Left lung (tissue), 10 donors: ENCODE results near the gene SLAMF7. TPM values are rescaled to one million over a fixed set of nuclear protein-coding genes. Genes with fewer than 3 reads are reported as not detected.

ENCODE experiments used
- ATAC-seq: fragments of 200-7000 bp; cut with Tn5 transposase; one replicate; pipeline ENCODE4 v1.9.1; 2020; ENCODE audit warnings: moderate library complexity
- DNase-seq, 4 donors: peaks; one replicate each; pipeline ENCODE4 v3.0.0-alpha.2; 2013 to 2020
- H3K27ac ChIP-seq, 2 donors: fragments of 200-600 bp; sonication (generic) in 1 of 2; one replicate each; pipeline versions ENCODE4 v1.5.0 to v1.8.0; 2020 to 2021
- H3K27me3 ChIP-seq, 2 donors: fragments of 200-600 bp; sonication (generic) in 1 of 2; one replicate each; pipeline versions ENCODE4 v1.5.0 to v1.8.0; 2020 to 2021
- H3K36me3 ChIP-seq, 2 donors: fragments of 200-600 bp; sonication (generic) in 1 of 2; one replicate each; pipeline versions ENCODE4 v1.5.0 to v1.8.0; 2020 to 2021
- H3K4me1 ChIP-seq, 2 donors: fragments of 200-600 bp; one replicate each; pipeline ENCODE4 v1.8.0; 2021
- H3K4me3 ChIP-seq, 2 donors: fragments of 200-600 bp; sonication (generic) in 1 of 2; one replicate each; pipeline versions ENCODE4 v1.5.0 to v1.8.0; 2020 to 2021; ENCODE audit warnings: mild to moderate bottlenecking in 1 of 2
- H3K9me3 ChIP-seq, 2 donors: fragments of 200-600 bp; sonication (generic) in 1 of 2; one replicate each; pipeline versions ENCODE4 v1.5.0 to v1.8.0; 2020 to 2021
- CTCF ChIP-seq, 2 donors: fragments of 200-600 bp; sonication (generic) in 1 of 2; IDR thresholded peaks; one replicate each; pipeline versions ENCODE4 v1.5.0 to v1.8.0; 2021; ENCODE audit warnings: antibody characterized with exemption in 2 of 2
- intact Hi-C, 2 donors: fragments of 100-400 bp; cut with DNase I; formaldehyde crosslinking; loops; one replicate each; pipeline versions ENCODE4 v1.11.2 to v1.14.2; 2022
- polyA plus RNA-seq, 6 donors: library from polyadenylated mRNA; unstranded; fragments of 120-200 nt; gene quantifications; one replicate each; pipeline ENCODE4 v1.2.1, GENCODE V29; 2013; ENCODE audit not compliant: insufficient read length in 6 of 6
- total RNA-seq, 2 donors: library from RNA; stranded (reverse); fragmentation: NEBNext Ultra II Directional; extraction: Animal tissue kit (Norgen Biotek cat#: 25700); gene quantifications; one replicate each; pipeline ENCODE4 v1.2.1, GENCODE V29; 2021
- donor health status: DM: no; HTN: yes; CAD: no.
- donor health status: DM: no; HTN: no; CAD: no.

Gene SLAMF7
- total and polyA plus RNA-seq, 8 donors: 0.77 to 33.8 (median 1.2) TPM

GRCh38 chr1:160720356-160721085 is 18.5 kb upstream of the SLAMF7 start:
- Histone ChIP-seq H3K9me3 (no peaks in the 10 kb centered on the region), H3K4me1 (peaks cover 0 to 50% of the 10 kb centered on the region in 2 donors), H3K4me3 (no peak overlapping the region), H3K36me3 (no peaks in the 10 kb centered on the region), H3K27ac (peak overlapping the region in 1 of 2 donors; percentile 18), H3K27me3 (no peaks in the 10 kb centered on the region)
- TF ChIP-seq CTCF (IDR thresholded peaks at IDR 0.05): no peak
- ATAC-seq (no peak), DNase-seq (no peak)
- intact Hi-C loops: no loop called here

GRCh38 chr1:160721473-160721872 is 17.6 kb upstream of the SLAMF7 start:
- Histone ChIP-seq H3K27me3 (no peaks in the 10 kb centered on the region), H3K27ac (no peak overlapping the region), H3K9me3 (no peaks in the 10 kb centered on the region), H3K4me1 (peaks cover 0 to 59% of the 10 kb centered on the region in 2 donors), H3K36me3 (no peaks in the 10 kb centered on the region), H3K4me3 (no peak overlapping the region)
- intact Hi-C loops: no loop called here
- DNase-seq (no peak), ATAC-seq (no peak)
- TF ChIP-seq CTCF (IDR thresholded peaks at IDR 0.05): no peak

GRCh38 chr1:160722726-160723125 is 16.3 kb upstream of the SLAMF7 start:
- no peak overlapping the region for H3K4me3 ChIP-seq
- no peak for TF ChIP-seq CTCF (IDR thresholded peaks at IDR 0.05)
- DNase-seq: no peak
- no peaks in the 10 kb centered on the region for H3K9me3 ChIP-seq
- ATAC-seq: no peak
- no peak overlapping the region for H3K27ac ChIP-seq
- intact Hi-C loops: no loop called here
- H3K27me3 ChIP-seq: no peaks in the 10 kb centered on the region
- H3K4me1 ChIP-seq: peaks cover 0 to 60% of the 10 kb centered on the region in 2 donors
- H3K36me3 ChIP-seq: no peaks in the 10 kb centered on the region

- DNase-seq (no peak), ATAC-seq (no peak)
- Histone ChIP-seq H3K4me3 (no peak overlapping the region), H3K27ac (no peak overlapping the region), H3K4me1 (peaks cover 0 to 54% of the 10 kb centered on the region in 2 donors), H3K9me3 (no peaks in the 10 kb centered on the region), H3K36me3 (no peaks in the 10 kb centered on the region), H3K27me3 (no peaks in the 10 kb centered on the region)
- intact Hi-C loops: no loop called here
- no peak for TF ChIP-seq CTCF (IDR thresholded peaks at IDR 0.05)
These were observed 15.7 kb upstream of the SLAMF7 start for GRCh38 chr1:160723332-160723731.

- no peak for TF ChIP-seq CTCF (IDR thresholded peaks at IDR 0.05)
- Histone ChIP-seq H3K4me1 (peaks cover 0 to 48% of the 10 kb centered on the region in 2 donors), H3K36me3 (no peaks in the 10 kb centered on the region), H3K27me3 (no peaks in the 10 kb centered on the region), H3K4me3 (no peak overlapping the region), H3K27ac (no peak overlapping the region), H3K9me3 (no peaks in the 10 kb centered on the region)
- no peak for DNase-seq
- no peak for ATAC-seq
- intact Hi-C loops: no loop called here
These were observed 14.4 kb upstream of the SLAMF7 start for GRCh38 chr1:160724465-160725242.
